ENCODE data around the gene PROSER1.
"Not testable (repeated sequence)": the region's sequence is repeated elsewhere in the genome, so short reads cannot be mapped to it uniquely, and the experiment has no call there.

Gene PROSER1

GRCh38 chr13:39023761-39024160 is 14.1 kb downstream of the PROSER1 start:
- no peak for DNase-seq (ENCODE audit: low read depth)

DNA sequence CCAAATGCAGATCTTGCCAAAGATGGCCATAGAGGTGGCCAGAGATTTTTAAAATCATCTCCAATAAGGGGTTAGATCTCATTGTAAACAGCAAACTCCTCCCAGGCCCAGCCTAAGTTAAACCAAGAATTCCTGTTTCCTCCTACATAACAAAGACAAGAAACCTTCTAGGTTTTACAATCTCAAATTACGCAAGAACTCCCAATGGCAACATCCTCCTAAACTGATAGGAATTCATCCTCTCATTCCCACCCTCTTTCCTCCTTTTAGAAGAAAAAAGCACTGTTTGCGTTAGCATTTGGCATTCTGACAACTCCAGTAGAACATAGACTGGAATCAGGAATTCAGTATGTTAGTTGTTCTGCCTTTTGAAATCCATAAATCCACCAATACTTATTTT is 14.6 kb downstream of the PROSER1 start:
- DNase-seq (ENCODE audit: low read depth), result no peak

GRCh38 chr13:39020853-39021462 is 16.9 kb downstream of the PROSER1 start:
- no peak for DNase-seq (ENCODE audit: low read depth)

DNA sequence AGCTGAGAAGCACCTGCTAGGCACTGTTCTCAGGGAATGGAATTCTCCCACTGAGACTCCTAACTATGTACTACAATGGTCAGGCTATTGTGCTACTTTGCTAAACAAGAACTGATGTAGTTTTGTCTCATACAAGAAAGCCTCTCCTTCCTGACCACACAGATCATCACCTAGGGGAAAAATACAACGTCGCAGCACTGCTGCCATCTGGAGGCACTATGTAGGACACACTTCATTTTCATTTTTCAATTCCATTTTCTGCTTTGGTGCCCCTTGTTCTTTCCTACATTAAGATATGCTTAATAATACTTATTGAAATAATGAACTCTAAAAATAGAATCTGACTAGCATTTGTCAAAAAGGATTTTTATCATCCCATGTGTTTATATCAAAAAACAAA is 21.1 kb downstream of the PROSER1 start:
- DNase-seq (ENCODE audit: low read depth), result no peak

DNA sequence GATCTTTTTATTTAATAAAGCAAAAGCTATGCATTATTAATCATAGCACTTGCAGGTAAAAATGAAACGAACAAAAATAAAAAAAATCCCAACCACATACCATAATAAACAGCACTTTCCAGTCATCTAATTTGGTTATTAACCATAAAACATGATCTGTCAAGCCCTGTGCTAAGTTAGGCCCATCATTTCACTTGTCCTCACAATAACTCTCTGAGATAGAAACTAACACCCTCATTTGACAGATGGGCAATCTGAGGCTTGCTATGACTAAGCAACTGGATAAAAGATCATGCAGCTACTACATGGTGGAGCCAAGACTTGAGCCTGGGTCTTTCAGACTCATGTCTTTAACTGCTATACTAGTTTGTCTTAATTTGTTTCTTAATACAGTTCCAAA is 21.8 kb downstream of the PROSER1 start:
- no peak for DNase-seq (ENCODE audit: low read depth)

GRCh38 chr13:39013462-39013861 is 24.4 kb downstream of the PROSER1 start:
- no peak for DNase-seq (ENCODE audit: low read depth)

DNA sequence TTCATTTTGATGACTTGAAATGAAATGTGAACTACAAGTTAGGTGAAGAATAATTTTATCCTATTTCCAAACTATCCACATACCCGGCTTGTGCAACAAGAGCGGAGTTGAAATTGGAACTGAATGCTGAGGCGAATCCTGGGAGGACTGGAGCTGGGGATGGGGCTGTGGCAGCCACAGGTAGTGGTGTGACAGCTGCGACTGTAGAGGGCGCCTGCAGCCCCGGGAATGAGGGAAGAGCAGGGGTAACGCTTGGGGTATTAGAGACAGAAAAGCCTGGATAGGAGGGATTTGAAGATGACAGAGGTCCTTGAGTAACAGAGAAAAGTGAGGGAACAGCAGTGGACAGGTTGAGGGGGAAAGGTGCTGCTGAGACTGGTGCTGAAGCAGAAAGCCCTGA is 25.3 kb downstream of the PROSER1 start:
- no peak for DNase-seq (ENCODE audit: low read depth)

GRCh38 chr13:39006371-39007111 is 31.3 kb downstream of the PROSER1 start:
- DNase-seq (ENCODE audit: low read depth), result not testable (repeated sequence)

DNA sequence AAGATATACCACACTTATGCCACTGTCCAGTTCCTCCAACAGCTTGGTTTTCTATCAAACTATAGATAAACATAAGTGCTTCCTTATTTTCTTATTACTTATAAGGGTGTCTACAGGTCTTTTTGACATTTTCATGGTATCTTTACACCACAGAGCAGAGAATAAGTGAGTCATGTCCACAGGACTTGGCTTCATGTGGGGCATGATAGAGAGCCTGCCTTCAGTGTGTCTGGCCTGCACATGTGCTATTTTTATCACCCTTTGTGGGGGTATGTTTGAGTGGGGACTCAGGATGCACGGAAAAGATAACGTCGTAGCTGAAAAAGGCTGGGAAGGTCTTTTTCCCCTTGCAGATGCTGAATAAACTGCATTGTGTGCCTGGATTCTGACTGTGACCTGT is 39.1 kb downstream of the PROSER1 start:
- no peak for DNase-seq (ENCODE audit: low read depth)

- no peak for DNase-seq (ENCODE audit: low read depth)
These were observed 44.5 kb downstream of the PROSER1 start for GRCh38 chr13:38993381-38993780.

DNA sequence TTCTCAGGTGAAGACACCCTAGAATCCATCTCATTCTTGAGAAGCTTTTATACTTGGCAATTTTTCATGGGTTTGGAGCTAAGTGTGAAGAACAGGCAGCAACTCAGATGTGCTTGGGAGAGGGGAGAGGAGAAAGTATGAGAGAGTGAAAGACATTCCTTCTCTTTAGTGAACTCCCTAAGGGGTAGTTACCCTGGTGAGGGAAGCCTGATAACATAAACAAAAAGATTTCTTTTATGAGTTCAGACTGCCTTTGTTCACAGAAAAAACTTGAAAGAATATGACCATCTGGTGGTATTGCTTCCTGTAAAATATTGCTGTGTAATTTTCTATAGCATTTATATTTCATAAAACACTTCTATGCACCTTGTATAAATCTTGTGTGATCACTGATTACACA is 47.2 kb downstream of the PROSER1 start, which contains the start of gene STOML3:
STOML3 (minus strand) TSS at position 139 of the 400 bp plus-strand sequence; CDS start at position 29, 110 bp downstream.
- DNase-seq (ENCODE audit: low read depth), result no peak

DNA sequence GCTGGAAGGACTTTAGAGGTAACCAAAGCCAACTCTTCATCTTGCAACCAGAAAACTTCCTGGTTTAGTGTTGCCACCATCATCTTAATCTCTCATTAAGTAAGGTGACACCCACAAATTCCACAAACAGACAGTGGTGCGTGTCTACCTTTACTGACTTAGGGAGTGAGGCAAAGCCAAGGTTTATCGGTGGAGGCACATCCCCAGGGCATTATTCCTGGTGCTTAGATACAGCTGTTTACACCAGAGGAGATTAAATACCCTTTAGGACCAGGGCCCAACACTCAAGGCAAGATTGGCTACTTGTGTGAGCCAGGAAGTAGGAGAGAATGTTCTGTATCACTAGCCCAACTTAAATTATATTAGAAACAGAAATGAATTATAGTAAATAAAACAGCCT is 56.8 kb downstream of the PROSER1 start:
- DNase-seq (ENCODE audit: low read depth), result no peak

- DNase-seq (ENCODE audit: low read depth), result no peak
These were observed 57.2 kb downstream of the PROSER1 start for GRCh38 chr13:38980750-38981078.

DNA sequence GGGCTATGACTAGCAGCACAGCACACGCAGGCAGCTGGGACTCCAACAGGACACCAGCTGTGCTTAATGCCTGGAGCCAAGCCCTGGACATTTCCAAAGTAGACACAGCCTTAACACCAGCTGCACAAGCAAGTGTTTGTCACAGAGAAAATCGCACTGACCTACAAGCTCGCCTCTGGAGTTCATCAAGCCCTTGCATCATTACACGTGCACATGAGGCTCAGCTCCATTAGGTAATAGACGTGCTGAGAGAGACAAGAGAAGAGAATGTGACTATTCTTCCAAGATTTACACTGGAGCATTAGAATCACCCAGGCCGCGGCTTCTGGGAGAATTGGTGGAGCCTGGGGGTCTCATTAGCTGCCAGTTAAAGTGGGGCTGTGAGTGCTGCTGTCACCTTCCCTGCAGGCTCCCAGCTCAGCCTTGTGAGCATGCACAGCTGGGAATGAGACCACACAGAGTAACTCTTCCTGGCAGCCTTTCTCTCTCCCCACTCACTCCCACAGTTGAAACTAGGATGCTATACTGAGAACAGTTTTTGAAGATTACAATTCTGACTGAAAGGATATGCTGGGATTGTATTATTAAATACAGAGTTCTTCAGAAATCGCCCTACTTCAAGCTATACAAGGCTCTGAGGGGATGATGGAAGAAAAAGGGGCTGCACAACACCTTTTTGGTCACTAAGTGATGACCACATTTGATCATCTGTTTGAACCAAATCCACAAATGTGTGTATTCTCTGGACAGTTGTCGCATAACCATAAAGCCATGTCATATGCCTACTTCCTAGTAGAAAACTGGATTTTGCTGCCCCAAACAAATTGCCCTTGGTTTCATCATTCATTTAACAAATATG is 57.8 kb downstream of the PROSER1 start:
- no peak for DNase-seq (ENCODE audit: low read depth)

GRCh38 chr13:38970380-38971051 is 67.4 kb downstream of the PROSER1 start:
- DNase-seq (ENCODE audit: low read depth), result no peak

DNA sequence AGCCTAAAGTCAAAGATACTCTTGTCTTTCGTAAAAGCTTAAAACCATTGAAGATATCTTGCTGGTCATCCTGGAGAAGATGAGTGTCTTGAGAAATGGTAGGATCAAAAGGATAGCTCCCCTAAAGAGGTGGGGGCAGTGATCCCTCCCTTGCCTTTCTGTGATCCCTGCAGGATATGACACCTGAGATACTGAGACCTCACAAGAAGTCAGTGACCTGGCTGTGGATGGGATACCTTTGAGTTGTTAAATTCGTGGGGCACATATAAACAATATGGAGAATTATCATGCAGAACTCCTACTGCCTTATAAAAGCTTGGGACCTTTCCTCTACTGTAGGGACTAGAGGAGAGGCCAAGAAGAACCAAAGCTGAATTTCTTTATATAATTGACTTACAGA is 68.7 kb downstream of the PROSER1 start:
- no peak for DNase-seq (ENCODE audit: low read depth)

DNA sequence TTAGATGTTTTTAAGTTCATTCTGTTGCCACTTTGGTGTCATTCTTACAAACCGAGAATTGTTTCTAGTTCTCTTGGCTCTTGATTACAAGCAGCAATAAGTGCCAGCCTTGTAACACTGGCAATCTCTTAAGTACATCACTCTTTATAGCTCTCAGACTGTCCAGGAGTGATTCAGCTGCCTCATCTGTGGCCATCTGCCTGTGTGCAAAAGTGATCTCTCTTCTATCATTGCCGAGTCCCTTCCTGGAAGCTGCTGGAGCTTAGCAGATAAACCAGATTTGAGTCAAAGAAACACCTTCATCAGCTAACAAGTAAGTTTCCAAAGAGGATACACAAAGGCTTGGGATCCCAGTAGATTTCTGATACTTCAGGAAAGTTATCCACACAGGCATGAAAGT is 70.4 kb downstream of the PROSER1 start:
- DNase-seq (ENCODE audit: low read depth), result no peak

DNA sequence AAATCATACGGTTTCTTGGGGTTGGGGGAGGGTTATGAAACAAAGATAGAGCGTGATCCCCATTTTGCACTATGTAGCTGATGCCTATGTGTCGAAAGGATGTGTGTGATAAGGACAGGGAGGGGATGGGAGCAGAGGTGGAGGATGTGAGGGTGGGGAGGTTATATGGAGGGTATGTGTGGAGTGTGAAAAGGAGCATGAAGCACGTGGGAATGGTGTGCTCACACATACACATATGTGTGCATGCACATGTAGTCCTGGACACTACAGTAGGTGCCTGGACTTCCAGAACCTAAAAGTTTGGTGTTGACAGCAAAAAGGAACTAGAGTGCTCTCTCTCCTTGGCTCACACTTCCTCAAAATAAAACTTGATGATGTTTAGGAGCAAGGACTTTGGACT is 72.6 kb downstream of the PROSER1 start:
- DNase-seq (ENCODE audit: low read depth), result no peak

GRCh38 chr13:38960175-38960574 is 77.7 kb downstream of the PROSER1 start:
- DNase-seq (ENCODE audit: low read depth), result no peak
